ENCODE measurements around the gene CLEC9A.

Gene CLEC9A

DNA sequence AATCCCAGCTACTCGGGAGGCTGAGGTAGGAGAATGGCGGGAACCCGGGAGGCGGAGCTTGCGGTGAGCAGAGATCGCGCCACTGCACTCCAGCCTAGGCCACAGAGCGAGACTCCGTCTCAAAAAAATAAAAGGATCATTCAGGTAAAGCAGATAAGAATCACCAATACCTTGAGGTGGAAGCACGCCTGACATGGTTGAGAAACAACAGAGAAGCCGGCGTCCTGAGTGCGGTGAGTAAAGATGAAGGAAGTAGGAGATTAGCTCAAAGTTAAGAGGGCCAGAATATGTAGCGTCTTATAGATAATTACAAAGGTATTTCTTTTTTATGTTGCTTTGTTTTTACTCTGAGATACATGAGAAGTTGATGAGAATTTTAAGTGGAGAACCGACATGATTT is 84.8 kb downstream of the CLEC9A start:
- no peak overlapping the region for H3K4me3 ChIP-seq (ENCODE audit: low read depth, low read length)
- TF ChIP-seq, protein P1, sequence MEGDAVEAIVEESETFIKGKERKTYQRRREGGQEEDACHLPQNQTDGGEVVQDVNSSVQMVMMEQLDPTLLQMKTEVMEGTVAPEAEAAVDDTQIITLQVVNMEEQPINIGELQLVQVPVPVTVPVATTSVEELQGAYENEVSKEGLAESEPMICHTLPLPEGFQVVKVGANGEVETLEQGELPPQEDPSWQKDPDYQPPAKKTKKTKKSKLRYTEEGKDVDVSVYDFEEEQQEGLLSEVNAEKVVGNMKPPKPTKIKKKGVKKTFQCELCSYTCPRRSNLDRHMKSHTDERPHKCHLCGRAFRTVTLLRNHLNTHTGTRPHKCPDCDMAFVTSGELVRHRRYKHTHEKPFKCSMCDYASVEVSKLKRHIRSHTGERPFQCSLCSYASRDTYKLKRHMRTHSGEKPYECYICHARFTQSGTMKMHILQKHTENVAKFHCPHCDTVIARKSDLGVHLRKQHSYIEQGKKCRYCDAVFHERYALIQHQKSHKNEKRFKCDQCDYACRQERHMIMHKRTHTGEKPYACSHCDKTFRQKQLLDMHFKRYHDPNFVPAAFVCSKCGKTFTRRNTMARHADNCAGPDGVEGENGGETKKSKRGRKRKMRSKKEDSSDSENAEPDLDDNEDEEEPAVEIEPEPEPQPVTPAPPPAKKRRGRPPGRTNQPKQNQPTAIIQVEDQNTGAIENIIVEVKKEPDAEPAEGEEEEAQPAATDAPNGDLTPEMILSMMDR (conservative IDR thresholded peaks at IDR 0.05; ENCODE audit: low read depth, low read length), result no peak
- DNase-seq (ENCODE audit: low read depth), result no peak

Measured in choroid plexus epithelial cell (primary cell).